Pericardium fibroblast (primary cell): Measurements from ENCODE around the gene LYSMD1. TPM values are rescaled to one million over a fixed set of nuclear protein-coding genes. Genes with fewer than 3 reads are reported as not detected.

Experiments used
- total RNA-seq: library from RNA; depleted of rRNA; stranded (reverse); fragments of >200 nt; gene quantifications from 2 replicates; pipeline ENCODE4 v1.2.3, GENCODE V29; 2015

LYSMD1 gene, protein sequence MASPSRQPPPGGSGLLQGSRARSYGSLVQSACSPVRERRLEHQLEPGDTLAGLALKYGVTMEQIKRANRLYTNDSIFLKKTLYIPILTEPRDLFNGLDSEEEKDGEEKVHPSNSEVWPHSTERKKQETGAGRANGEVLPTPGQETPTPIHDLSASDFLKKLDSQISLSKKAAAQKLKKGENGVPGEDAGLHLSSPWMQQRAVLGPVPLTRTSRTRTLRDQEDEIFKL
- 11.0 and 15.9 TPM in 2 replicates for total RNA-seq

DNA sequence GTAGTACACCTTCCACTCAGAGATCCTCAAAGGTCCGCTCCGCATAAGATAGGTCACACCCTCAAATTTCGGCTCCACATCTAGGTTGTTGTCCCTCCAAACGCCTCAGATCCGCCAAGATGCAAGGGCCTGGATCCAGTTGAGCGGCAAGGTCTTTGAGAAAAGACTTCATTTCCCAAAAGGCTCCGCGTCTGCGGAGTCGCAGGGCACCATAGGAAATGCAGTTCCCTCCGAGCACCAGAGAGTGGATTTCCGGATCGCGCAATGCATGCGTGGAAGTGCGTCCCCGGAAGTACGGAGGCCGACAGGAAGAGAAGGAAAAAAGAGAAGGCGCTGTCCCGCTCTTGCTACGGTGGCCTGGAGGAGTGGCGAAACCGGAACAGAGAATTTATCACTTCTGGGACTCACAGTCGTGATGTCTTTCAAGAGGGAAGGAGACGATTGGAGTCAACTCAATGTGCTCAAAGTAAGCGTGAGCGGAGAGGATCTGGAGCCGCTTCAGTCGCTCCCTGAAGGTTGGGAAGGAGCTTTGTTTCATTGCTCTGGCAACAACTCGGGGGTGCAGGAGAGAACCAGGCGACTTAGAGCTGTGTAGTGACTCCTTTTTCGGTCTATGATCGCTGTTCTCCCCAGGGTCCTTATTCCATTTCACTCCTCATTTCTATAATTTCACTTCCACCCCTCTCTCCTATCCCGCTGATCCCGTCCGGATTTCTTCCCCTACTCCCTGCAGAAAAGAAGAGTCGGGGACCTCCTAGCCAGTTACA is at the start of gene LYSMD1, which contains the start of gene SCNM1:
Gene LYSMD1 (minus strand): TSS at position 165 of the 767 bp plus-strand sequence. CDS start 644 bp downstream, outside the sequence.
Gene SCNM1 (plus strand): TSS at position 407 of the 767 bp plus-strand sequence. CDS start 9 bp downstream, at position 416.

DNA sequence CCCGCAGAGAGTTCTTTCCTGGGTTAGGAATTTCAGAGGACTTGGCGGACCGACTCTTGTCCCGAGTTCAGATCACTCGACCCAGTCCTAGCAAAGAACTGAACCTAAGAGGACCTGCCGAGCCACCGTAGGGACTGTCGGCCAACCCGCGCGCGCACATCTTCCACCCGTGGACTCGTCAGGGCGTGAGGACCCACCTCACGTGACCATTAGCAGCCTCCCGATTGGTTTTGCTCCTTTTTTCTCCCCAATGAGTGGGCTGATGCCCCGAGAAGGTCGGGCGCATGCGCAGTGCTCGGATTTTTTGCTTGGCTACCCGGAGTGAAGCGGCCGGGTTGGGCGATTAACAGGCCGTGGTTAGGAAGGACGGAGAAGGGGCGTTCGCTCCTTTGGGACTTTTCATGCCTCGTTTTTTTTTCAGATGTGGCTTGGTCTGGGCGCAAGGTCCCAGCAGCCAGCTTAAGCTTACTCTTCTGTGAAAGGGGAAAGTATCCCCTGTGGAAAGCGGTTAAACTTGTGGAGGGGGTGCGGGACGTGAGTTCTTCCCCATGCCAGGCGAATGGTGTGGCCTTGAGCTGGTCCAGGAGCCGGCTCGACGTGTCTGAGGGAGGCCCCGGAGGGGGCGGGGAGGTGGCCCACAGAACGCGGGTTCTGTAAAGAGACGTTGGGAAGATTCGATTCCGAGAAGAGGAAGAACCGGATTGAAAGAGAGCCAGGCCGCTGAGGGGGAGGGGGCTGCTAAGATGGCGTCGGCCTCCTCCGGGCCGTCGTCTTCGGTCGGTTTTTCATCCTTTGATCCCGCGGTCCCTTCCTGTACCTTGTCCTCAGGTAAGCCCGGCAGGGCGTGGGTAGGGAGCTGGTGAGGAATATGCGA is 32.8 kb upstream of the LYSMD1 start, which contains the start of gene PIP5K1A:
Gene PIP5K1A (plus strand): TSS at position 299 of the 874 bp plus-strand sequence. CDS start 445 bp downstream, at position 744.

DNA sequence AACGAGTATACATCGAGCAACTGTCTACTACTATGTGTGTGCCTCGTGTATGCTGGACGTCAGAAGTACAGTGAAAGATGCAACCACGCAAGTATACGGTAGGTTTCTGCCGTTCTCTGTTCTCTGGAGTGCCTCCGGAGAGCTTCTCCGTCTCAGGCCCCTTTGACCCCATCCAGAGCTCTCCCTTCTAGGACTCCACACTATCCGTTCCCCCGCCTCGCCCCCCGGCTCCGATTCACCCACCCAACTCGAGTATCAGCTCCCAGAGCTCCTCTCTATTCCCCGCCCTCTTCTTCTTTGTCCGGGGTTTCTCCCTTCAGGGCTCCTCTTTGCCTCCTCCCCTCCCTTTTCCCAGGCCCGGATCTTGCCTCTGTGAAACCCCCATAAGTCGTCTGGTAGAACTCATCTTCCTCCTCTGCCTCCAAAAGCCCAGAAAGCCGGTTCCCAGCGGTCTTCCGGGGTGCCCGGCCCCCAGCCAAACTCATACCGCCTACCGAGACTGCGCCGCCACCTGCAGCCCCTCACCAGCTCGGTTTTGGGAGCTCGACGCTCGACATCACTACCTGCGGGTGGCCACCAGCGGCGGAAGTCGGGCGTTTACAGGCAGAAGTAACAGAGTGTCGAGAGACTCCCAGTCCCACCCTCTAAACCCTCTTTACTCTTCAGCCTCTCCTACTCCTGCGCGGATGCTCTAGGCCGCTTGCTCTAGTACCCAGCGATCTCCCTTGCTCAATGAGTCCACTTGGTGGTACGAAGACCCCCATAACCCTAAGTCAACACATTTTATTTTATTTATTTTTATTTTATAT is 24.1 kb upstream of the LYSMD1 start, which contains the start of gene VPS72:
Gene VPS72 (minus strand): TSS at position 561 of the 809 bp plus-strand sequence. CDS start 76 bp downstream, at position 485.

DNA sequence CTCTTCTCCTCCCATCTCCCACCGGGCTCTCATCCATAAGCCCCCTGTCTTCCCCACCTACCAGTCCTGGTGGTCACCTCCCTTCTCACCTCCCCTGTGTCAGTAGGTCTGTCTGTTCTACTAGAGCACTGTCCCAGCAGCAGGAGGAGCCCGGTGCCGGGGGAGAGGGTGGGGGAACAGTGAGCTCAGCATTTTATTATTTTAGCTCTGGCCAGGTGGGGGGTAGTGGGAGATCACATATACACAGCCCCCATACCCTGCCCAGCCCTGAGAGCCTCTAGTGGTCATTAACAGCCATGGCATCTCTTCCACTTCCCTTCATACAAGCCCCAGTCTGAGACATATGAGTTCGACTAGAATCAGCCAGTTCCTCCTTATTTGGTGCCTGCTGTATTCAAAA is 10.2 kb upstream of the LYSMD1 start, which contains the start of gene TMOD4:
Gene TMOD4 (minus strand): TSS at position 119 of the 400 bp plus-strand sequence. CDS start 1,106 bp downstream, outside the sequence.

DNA sequence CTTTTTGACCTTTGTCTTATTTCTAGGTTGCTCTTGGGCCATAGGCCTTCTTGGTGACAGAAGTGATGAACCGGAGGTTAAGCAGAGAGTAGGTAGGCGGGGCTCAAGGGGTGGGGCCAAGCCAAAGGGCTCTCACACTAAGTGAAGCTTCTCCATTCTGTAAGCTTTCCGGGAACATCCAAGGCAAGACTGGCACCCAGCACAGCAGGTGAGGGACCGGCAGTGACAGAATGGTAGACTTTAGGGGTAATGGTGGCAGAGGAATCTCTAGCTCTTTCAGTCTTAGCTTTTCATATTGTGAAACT is 9.2 kb downstream of the LYSMD1 start, which contains the start of gene TNFAIP8L2:
Gene TNFAIP8L2 (plus strand): TSS at position 135 of the 305 bp plus-strand sequence. CDS start 2,049 bp downstream, outside the sequence.

DNA sequence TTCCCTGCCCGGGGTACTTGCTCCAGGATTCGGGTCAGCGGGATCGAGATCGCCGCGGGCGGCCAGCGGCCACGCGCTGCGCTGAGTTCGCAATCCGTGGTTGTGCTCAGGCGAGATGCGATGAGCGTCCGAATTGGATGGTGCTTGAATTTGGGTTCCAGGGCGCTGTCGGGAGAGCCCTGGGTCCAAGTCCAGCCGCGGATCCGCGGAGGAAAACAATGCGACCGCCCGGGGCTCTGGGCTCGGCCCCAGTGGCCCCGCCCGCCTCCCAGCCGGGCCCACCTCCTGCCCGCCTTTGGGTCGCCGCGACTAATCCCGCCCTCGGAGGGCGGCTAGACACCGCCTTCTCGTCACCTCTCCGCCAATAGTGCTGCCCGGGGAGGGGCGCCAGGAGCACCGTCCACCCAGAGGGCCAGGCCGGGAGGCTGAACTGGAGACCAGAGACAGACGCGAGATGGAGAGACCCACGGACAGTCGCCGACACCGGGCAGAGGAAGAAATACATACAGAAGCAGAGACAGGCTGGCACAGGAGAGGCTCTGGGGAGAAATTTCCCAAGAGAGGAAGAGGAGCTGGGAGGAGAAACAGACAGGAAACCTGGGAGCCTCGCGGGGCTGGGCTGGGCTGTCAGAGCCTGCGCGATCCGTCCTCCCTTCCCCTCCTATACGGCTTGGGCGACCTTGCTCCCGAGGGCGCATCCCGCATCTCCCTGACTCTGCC is 19.1 kb downstream of the LYSMD1 start, which contains the start of gene SEMA6C:
Gene SEMA6C (minus strand): TSS at position 220 of the 720 bp plus-strand sequence. CDS start 4,010 bp downstream, outside the sequence.

Other genes with a start within 250 kb of the LYSMD1 start
- 16.7 and 21.9 TPM in 2 replicates for gene SETDB1, start 239.5 kb downstream of the LYSMD1 start, total RNA-seq
- 103 and 129 TPM in 2 replicates for gene CERS2, start 191.1 kb downstream of the LYSMD1 start, total RNA-seq
- 0.26 and 1.2 TPM in 2 replicates for gene ANXA9, start 183.6 kb downstream of the LYSMD1 start, total RNA-seq
- gene MINDY1, start 159.0 kb downstream of the LYSMD1 start, total RNA-seq = 6.8 and 9.7 TPM in 2 replicates
- 19.8 and 23.5 TPM in 2 replicates for gene PRUNE1, start 157.5 kb downstream of the LYSMD1 start, total RNA-seq
- 0.17 TPM in 1 of 2 replicates, not detected in the other for gene BNIPL, start 129.3 kb downstream of the LYSMD1 start, total RNA-seq
- gene C1orf56, start 118.2 kb downstream of the LYSMD1 start, total RNA-seq = 2.2 and 7.0 TPM in 2 replicates
- 20.0 and 46.1 TPM in 2 replicates for gene CDC42SE1, start 106.3 kb downstream of the LYSMD1 start, total RNA-seq
- gene MLLT11, start 105.5 kb downstream of the LYSMD1 start, total RNA-seq = 2.6 TPM in 2 replicates
- 4.6 and 9.2 TPM in 2 replicates for gene GABPB2, start 95.1 kb downstream of the LYSMD1 start, total RNA-seq
- gene SEMA6C, start 19.3 kb downstream of the LYSMD1 start, total RNA-seq = 3.2 and 3.7 TPM in 2 replicates
- not detected in 2 replicates for gene TNFAIP8L2, start 9.3 kb downstream of the LYSMD1 start, total RNA-seq
- 22.2 and 36.9 TPM in 2 replicates for gene SCNM1, start 242 bp upstream of the LYSMD1 start, total RNA-seq
- gene TMOD4, start 10.1 kb upstream of the LYSMD1 start, total RNA-seq = not detected in 2 replicates
- 29.2 and 32.4 TPM in 2 replicates for gene VPS72, start 24.3 kb upstream of the LYSMD1 start, total RNA-seq
- gene PIP5K1A, start 32.6 kb upstream of the LYSMD1 start, total RNA-seq = 45.9 and 52.9 TPM in 2 replicates
- 119 and 132 TPM in 2 replicates for gene PSMD4, start 88.8 kb upstream of the LYSMD1 start, total RNA-seq
- 13.2 and 17.6 TPM in 2 replicates for gene ZNF687, start 116.4 kb upstream of the LYSMD1 start, total RNA-seq
- gene PI4KB, start 161.5 kb upstream of the LYSMD1 start, total RNA-seq = 44.9 and 69.8 TPM in 2 replicates
- 12.3 and 15.2 TPM in 2 replicates for gene RFX5, start 181.3 kb upstream of the LYSMD1 start, total RNA-seq
- gene SELENBP1, start 206.8 kb upstream of the LYSMD1 start, total RNA-seq = 63.1 and 83.0 TPM in 2 replicates
- gene PSMB4, start 233.7 kb upstream of the LYSMD1 start, total RNA-seq = 271 and 315 TPM in 2 replicates